GM19043 (cell line): Measurements from ENCODE around the gene SPESP1.

Experiments
- ATAC-seq: cut with Tn5 transposase; IDR thresholded peaks from one replicate; pipeline ENCODE4 v1.9.1; 2021; ENCODE audit warnings: low read depth; ENCODE audit not compliant: unreplicated experiment

SPESP1 gene

DNA sequence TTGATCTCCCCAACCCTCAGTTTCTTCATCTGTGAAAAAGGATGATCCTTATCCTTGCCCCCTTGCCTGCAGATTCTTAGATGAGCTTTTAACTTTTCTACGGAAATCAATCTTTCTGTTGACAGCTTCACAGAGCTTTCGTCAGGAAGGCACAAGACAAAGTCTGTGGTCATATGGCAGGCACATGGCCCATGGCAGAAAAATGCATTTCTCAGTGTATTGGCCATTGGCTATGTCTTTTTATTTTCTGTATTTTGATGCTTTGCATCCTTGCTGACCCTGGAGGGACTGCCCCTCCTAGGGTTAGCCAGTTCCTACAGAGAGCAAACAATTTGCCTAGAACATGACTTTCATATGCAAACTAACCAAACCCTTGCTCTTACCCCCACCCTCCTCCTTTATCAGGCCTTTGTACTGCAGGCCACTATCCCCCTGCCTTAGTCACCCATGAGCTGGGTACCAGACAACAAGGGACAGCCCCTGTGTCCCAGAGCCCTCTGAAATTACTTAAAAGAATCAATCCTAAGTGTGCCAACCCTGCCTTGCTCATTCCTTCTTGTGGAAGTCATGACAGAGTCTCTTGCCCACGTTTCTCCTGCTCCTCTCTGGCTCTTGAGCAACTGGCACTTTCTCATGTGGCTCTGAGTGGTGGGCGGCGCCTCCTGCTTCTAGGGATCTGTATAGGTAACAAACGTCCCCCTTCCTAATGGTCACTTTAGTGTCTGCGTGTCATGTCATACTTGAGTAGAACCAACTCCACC lies 60.1 kb downstream of the SPESP1 start:
- ATAC-seq, result no peak

DNA sequence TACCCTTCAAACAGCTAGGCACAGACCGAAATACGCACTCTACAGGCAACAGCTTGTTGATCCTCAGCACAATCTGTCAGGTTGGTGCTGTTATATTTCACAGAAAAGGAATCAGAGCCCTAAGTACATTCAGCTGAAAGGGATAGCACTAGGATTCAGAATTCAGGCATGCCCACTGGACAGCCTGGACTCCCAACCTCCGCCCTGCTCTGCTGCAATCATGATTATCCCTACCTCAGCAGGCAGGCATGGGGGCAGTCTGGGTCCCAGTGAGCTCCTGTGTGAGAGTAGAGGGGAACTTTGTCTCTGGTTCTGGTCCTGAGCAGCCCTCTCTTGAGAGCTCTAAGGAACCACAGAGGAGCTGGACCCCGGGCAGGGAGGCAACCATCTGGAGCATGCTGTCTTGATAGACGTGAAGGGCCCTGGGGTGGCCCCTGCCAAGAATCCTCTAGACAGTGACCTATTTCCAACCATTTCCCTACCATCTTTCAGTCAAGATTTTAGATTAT lies 60.7 kb downstream of the SPESP1 start:
- no peak for ATAC-seq

DNA sequence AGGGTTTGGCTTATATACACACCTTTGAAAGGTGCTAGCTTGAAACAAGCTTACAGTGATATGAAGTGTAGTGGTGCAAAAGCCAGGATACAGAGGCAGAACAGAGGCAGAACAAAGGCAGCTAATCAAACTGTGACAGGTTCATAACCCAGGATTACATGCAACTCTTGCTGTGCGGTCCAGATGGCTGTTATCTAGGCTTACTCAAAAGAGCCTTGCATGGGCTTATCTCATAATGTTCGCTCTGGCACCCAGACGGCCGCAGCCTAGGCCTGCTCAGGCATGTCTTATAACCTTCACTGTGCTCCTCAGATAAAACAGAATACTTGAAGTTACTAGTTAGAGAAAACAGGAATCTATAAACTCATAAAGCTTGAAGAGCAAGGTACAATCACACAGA lies 61.4 kb downstream of the SPESP1 start:
- no peak for ATAC-seq

DNA sequence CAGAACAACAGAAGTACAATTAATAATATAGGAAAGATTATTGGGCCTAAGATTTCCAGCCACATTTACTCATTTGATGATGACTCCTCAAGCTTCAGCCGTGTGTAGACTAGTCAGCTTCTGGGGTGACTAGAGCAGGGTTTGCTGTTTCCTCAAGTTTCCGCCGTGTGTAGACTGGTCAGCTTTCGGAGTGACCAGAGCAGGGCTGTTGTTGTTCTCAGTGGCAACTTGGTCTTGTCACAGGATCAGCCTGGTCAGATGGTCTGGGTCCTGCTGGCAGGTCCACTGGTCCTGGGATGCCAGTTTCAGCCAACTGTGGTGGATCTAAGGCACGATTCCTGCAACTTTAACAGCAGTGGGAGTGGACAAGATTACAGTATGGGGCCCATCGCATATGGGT lies 62.4 kb downstream of the SPESP1 start:
- no peak for ATAC-seq

DNA sequence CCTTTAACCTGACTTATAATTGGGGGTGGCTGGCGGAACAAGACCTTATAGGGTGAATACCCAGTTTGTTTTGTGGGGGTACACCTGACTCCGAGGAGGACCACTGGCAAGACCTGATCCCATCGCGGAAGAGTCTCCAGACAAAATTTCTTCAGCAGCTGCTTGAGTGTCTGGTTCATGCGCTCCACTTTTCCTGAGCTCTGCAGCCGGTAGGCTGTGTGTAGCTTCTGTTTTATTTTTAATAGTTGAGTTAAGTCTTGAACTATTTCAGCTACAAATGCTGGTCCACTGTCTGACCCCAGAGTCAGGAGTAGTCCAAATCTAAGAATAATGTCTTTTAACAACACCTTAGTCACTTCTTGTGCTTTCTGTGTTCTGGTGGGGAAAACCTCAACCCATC lies 63.0 kb downstream of the SPESP1 start:
- no peak for ATAC-seq

DNA sequence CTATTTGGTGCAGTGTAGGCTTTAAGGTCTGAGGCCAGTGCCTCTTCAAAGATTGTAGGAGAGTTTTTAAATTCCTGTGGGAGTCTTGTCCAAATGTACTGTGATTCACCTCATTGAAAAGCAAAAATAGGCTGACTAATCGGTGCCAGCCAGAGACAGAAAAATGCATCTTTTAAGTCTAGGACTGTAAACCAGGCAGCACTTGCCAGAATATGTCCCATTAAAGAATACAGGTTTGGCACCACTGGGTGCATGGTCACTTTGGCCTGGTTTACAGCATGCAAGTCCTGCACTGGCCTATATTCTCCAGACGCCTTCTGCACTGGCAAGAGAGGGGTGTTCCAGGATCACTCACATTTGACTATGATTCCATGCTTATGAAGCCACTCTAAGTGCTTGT lies 63.8 kb downstream of the SPESP1 start:
- ATAC-seq, result no peak

DNA sequence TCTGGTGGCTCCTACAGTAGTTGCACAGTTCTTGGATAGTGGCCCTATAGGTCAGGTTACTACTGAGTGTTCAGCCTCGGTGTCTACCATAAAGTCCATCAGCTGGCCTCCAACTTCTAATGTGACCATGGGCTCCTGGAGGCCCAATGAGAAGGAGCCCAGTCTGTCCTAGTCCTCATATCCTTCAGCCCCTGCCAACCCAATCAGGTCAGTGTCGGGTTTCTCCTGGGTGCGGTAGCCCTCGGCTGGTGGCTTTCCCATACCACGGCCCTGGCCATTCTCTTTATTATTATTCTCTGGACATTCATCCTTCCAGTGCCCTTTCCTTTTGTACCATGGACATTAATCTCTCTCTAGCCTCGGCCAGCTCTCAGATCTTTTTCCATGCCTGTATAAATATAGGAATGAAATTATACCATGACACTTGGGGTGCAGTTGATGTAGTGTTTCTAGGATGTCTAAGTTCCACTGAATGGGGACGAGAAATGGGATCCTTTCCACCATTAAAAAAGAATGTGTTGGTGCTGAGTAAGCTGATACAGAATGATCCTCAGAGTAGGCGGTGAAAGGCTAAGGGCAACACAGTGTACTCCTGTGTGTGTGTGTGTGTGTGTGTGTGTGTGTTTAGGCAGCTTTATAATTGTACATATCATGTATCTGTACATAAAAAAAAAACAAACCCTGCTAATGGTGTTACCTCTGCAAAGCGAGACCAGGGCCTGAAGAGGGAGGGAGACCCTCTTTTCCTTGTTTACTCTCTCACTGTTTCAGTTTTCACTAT lies 64.8 kb downstream of the SPESP1 start:
- no peak for ATAC-seq
